Neural progenitor cell (in vitro differentiated cells): Measurements from ENCODE around the gene HBG1. TPM values are rescaled to one million over a fixed set of nuclear protein-coding genes. Genes with fewer than 3 reads are reported as not detected.

Experiments
- DNase-seq: peaks from one replicate; pipeline ENCODE4 v3.0.0-alpha.2; 2016; ENCODE audit warnings: low spot score
- H2AFZ ChIP-seq: fragments of 200-600 bp; sonication (generic); replicated peaks from 2 replicates; pipeline ENCODE4 v1.6.1; 2016; ENCODE audit warnings: antibody characterized with exemption
- H3F3A ChIP-seq: fragments of 200-600 bp; sonication (generic); 2 replicates; pipeline ENCODE4 v1.6.1; 2016; ENCODE audit warnings: antibody characterized with exemption, low read depth
- H3K27ac ChIP-seq: fragments of 200-600 bp; sonication (generic); 2 replicates; pipeline ENCODE4 v1.5.1; 2016; ENCODE audit warnings: mild to moderate bottlenecking
- H3K27me3 ChIP-seq: fragments of 200-600 bp; sonication (generic); 2 replicates; pipeline ENCODE4 v1.6.1; 2016; ENCODE audit warnings: mild to moderate bottlenecking, moderate library complexity
- H3K36me3 ChIP-seq: fragments of 200-600 bp; sonication (generic); 2 replicates; pipeline ENCODE4 v1.5.1; 2016
- H3K4me1 ChIP-seq: fragments of 200-600 bp; sonication (generic); 2 replicates; pipeline ENCODE4 v1.6.1; 2016; ENCODE audit warnings: mixed run types
- H3K4me2 ChIP-seq: fragments of 200-600 bp; sonication (generic); 2 replicates; pipeline ENCODE4 v1.6.1; 2016
- H3K4me3 ChIP-seq: fragments of 200-600 bp; sonication (generic); 2 replicates; pipeline ENCODE4 v1.5.1; 2016
- H3K79me2 ChIP-seq: fragments of 200-600 bp; sonication (generic); 2 replicates; pipeline ENCODE4 v1.6.1; 2016; ENCODE audit warnings: low read depth
- H3K9ac ChIP-seq: fragments of 200-600 bp; sonication (generic); 2 replicates; pipeline ENCODE4 v1.6.1; 2016
- H3K9me3 ChIP-seq: fragments of 200-600 bp; sonication (generic); 2 replicates; pipeline ENCODE4 v1.5.1; 2016; ENCODE audit warnings: low read depth
- H4K20me1 ChIP-seq: fragments of 200-600 bp; sonication (generic); 2 replicates; pipeline ENCODE4 v1.6.1; 2016; ENCODE audit warnings: low read depth
- H3K27ac Mint-ChIP-seq: 3 replicates; pipeline ENCODE4 v1.8.0; 2021; ENCODE audit warnings: mixed read lengths
- H3K27me3 Mint-ChIP-seq: 2 replicates; pipeline ENCODE4 v1.8.0; 2022; ENCODE audit warnings: low read depth, mild to moderate bottlenecking, inconsistent platforms, moderate library complexity, mixed read lengths; ENCODE audit not compliant: insufficient read depth
- H3K36me3 Mint-ChIP-seq: 3 replicates; pipeline ENCODE4 v1.8.0; 2021; ENCODE audit warnings: mixed read lengths
- H3K4me1 Mint-ChIP-seq: 3 replicates; pipeline ENCODE4 v1.8.0; 2021; ENCODE audit warnings: mixed read lengths
- H3K4me3 Mint-ChIP-seq: 3 replicates; pipeline ENCODE4 v1.8.0; 2021; ENCODE audit warnings: mild to moderate bottlenecking, moderate library complexity, mixed read lengths
- H3K9me3 Mint-ChIP-seq: 3 replicates; pipeline ENCODE4 v1.8.0; 2020; ENCODE audit warnings: mixed read lengths
- EZH2 ChIP-seq: fragments of 200-600 bp; sonication (generic); IDR thresholded peaks from 2 replicates; pipeline ENCODE4 v1.6.1; 2017; ENCODE audit warnings: antibody characterized with exemption, mild to moderate bottlenecking, moderate library complexity
- EZH2phosphoT487 ChIP-seq: fragments of 200-600 bp; sonication (generic); IDR thresholded peaks from 2 replicates; pipeline ENCODE4 v1.6.1; 2017; ENCODE audit warnings: antibody characterized with exemption
- total RNA-seq: library from RNA; depleted of rRNA; stranded (reverse); fragments of >200 nt; gene quantifications from 2 replicates; pipeline ENCODE4 v1.2.3, GENCODE V29; 2015; ENCODE audit warnings: low replicate concordance
- TF ChIP-seq, protein P1 (sequence below): fragments of 200-600 bp; sonication (generic); IDR thresholded peaks from 2 replicates; pipeline ENCODE4 v1.5.1; 2017; ENCODE audit warnings: antibody characterized with exemption, mild to moderate bottlenecking

The HBG1 gene
- total RNA-seq, 1 donor from 2014 or later = not detected

DNA sequence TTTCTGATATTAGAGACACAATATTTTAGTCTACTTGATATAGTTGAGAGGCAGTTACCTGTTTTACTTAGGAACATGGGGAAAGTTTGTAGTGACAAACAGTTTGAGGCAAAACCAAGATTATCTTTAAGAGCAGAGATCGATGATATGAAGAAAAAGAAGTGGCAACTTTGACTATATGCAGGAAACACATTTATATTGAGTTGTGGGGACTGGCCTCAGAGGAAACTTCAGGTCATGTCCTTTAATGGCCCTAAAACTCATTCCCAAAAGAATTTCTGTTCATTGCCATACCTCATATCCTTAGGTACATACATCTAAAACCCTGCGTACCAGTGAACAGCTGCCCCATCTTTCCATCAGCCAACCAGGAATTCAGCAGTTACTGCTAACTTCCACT lies 4.5 kb downstream of the HBG1 start:
- Histone ChIP-seq H3K4me2 (no peak overlapping the region), H3K4me1 (no peaks in the 10 kb centered on the region), H2AFZ (no peak overlapping the region), H3K9ac (no peak overlapping the region), H3K36me3 (no peaks in the 10 kb centered on the region), H3F3A (no peaks in the 10 kb centered on the region), H4K20me1 (no peaks in the 10 kb centered on the region), H3K79me2 (no peaks in the 10 kb centered on the region), H3K4me3 (no peak overlapping the region), H3K27ac (no peak overlapping the region), H3K9me3 (no peaks in the 10 kb centered on the region), H3K27me3 (no peaks in the 10 kb centered on the region)
- Mint-ChIP-seq H3K27ac (no peak overlapping the region), H3K4me3 (no peak overlapping the region), H3K4me1 (peaks cover 6% of the 10 kb centered on the region), H3K27me3 (no peaks in the 10 kb centered on the region), H3K9me3 (no peaks in the 10 kb centered on the region), H3K36me3 (no peaks in the 10 kb centered on the region)
- DNase-seq = no peak
- TF ChIP-seq, protein P1, sequence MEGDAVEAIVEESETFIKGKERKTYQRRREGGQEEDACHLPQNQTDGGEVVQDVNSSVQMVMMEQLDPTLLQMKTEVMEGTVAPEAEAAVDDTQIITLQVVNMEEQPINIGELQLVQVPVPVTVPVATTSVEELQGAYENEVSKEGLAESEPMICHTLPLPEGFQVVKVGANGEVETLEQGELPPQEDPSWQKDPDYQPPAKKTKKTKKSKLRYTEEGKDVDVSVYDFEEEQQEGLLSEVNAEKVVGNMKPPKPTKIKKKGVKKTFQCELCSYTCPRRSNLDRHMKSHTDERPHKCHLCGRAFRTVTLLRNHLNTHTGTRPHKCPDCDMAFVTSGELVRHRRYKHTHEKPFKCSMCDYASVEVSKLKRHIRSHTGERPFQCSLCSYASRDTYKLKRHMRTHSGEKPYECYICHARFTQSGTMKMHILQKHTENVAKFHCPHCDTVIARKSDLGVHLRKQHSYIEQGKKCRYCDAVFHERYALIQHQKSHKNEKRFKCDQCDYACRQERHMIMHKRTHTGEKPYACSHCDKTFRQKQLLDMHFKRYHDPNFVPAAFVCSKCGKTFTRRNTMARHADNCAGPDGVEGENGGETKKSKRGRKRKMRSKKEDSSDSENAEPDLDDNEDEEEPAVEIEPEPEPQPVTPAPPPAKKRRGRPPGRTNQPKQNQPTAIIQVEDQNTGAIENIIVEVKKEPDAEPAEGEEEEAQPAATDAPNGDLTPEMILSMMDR = no peak
- TF ChIP-seq EZH2phosphoT487 (no peak), EZH2 (no peak)

DNA sequence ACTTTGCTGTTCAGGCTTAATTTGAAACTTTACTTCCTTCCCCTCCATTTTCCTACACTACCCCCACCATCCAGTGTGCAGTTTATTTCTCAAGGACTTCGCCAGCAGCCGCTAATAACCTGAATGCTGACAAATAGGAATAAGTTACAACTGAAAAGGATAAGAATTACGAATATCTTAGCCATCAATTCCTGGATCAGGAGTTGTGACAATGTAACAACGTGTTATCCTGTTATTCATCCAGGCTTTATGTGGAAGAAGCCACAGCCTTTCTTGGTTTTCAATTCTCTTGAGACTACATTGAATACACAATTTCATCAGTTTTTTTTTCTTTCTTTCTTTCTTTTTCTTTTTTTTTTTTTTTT lies 5.9 kb downstream of the HBG1 start:
- Histone ChIP-seq H3K9me3 (no peaks in the 10 kb centered on the region), H3K27ac (no peak overlapping the region), H2AFZ (no peak overlapping the region), H3K4me2 (no peak overlapping the region), H3F3A (no peaks in the 10 kb centered on the region), H3K36me3 (no peaks in the 10 kb centered on the region), H3K27me3 (no peaks in the 10 kb centered on the region), H3K9ac (no peak overlapping the region), H3K4me1 (no peaks in the 10 kb centered on the region), H4K20me1 (no peaks in the 10 kb centered on the region), H3K4me3 (no peak overlapping the region), H3K79me2 (no peaks in the 10 kb centered on the region)
- no peak for TF ChIP-seq EZH2phosphoT487
- TF ChIP-seq EZH2 = no peak
- TF ChIP-seq, protein P1 = no peak
- Mint-ChIP-seq H3K27ac (no peak overlapping the region), H3K9me3 (no peaks in the 10 kb centered on the region), H3K4me1 (peaks cover 6% of the 10 kb centered on the region), H3K27me3 (no peaks in the 10 kb centered on the region), H3K4me3 (no peak overlapping the region), H3K36me3 (no peaks in the 10 kb centered on the region)
- DNase-seq = no peak

DNA sequence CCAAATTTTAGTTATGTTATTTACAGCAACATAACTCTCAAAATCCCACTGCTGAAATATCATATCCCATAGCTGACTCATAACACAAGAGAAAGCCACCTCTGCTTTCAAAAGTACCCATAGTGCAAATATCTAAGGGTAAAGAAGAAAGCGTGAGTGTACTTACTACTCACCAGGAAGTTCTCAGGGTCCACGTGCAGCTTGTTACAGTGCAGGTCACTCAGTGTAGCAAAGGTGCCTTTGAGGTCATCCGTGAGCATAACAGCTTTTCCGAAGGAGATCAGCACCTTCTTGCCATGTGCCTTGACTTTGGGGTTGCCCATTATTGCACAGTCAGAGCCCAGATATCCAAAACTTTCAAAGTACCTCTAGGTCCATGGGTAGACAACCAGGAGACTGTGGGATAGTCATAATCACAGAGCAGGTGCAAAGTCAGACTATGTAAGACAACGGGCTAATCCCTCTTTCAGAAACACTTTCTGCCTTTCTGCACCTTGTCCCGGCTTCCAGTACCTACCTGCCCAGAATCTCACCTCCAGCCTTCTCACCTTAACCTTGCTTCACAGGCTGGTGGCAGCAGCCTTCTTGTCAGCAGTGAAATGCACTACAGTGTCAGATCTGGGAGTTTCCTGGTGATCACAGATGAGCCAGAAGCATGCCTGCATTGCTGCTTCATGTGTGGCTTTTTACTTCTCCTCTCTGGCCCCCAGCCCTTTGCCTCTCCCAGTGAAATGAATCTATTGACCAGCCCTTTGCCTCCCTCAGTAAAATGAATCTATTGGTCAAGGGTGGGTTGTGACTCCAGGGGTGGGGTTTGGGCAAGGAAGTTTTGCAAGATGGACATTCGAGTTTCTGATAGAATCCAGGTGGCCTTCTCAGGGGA lies 6.5 kb downstream of the HBG1 start:
- Mint-ChIP-seq H3K36me3 (no peaks in the 10 kb centered on the region), H3K4me3 (no peak overlapping the region), H3K27ac (no peak overlapping the region), H3K9me3 (no peaks in the 10 kb centered on the region), H3K27me3 (no peaks in the 10 kb centered on the region), H3K4me1 (peaks cover 6% of the 10 kb centered on the region)
- Histone ChIP-seq H3F3A (no peaks in the 10 kb centered on the region), H3K9me3 (no peaks in the 10 kb centered on the region), H3K4me2 (no peak overlapping the region), H2AFZ (no peak overlapping the region), H3K4me1 (no peaks in the 10 kb centered on the region), H3K9ac (no peak overlapping the region), H3K27me3 (no peaks in the 10 kb centered on the region), H3K36me3 (no peaks in the 10 kb centered on the region), H3K79me2 (no peaks in the 10 kb centered on the region), H3K4me3 (no peak overlapping the region), H4K20me1 (no peaks in the 10 kb centered on the region), H3K27ac (no peak overlapping the region)
- TF ChIP-seq, protein P1 = no peak
- TF ChIP-seq EZH2 = no peak
- TF ChIP-seq EZH2phosphoT487 = no peak
- no peak for DNase-seq
